Body of pancreas (tissue), 4 donors: ENCODE data around the gene ISG20L2. TPM values are rescaled to one million over a fixed set of nuclear protein-coding genes. Genes with fewer than 3 reads are reported as not detected.

Experiments
- ATAC-seq: fragments of 150-250 bp; one replicate; pipeline ENCODE4 v1.9.1; 2016
- DNase-seq, 4 donors: peaks; one replicate each; pipeline ENCODE4 v3.0.0-alpha.2; 2019
- H3K27ac ChIP-seq, 4 donors: fragments of 200-600 bp; sonication (generic); 1 replicate in 3 of 4; 2 replicates in 1 of 4; pipeline versions ENCODE4 v1.5.1 to v1.6.1; 2016 to 2019; ENCODE audit warnings: mild to moderate bottlenecking in 1 of 4, mixed read lengths in 1 of 4, moderate library complexity in 1 of 4
- H3K27me3 ChIP-seq, 2 donors: fragments of 200-600 bp; sonication (generic); one replicate each; pipeline ENCODE4 v1.6.0; 2016; ENCODE audit warnings: mild to moderate bottlenecking in 1 of 2
- H3K36me3 ChIP-seq, 2 donors: fragments of 200-600 bp; sonication (generic); replicated peaks in 1 of 2; 2 replicates each; pipeline ENCODE4 v1.5.1; 2016; ENCODE audit warnings: low read depth in 2 of 2; ENCODE audit not compliant: insufficient read depth in 1 of 2
- H3K4me1 ChIP-seq: fragments of 200-600 bp; sonication (generic); one replicate; pipeline ENCODE4 v1.6.0; 2016
- H3K4me3 ChIP-seq, 2 donors: fragments of 200-600 bp; sonication (generic); 1 replicate in 1 of 2; 2 replicates in 1 of 2; pipeline ENCODE4 v1.5.1; 2016 to 2019
- H3K9me3 ChIP-seq, 3 donors: fragments of 200-600 bp; sonication (generic); 1 replicate in 2 of 3; 2 replicates in 1 of 3; pipeline ENCODE4 v1.5.1; 2016
- POLR2A ChIP-seq, 3 donors: fragments of 450-650 bp; IDR thresholded peaks; one replicate each; pipeline ENCODE4 v1.6.1; 2016; ENCODE audit warnings: antibody characterized with exemption in 3 of 3, mild to moderate bottlenecking in 2 of 3
- WGBS, 2 donors: methylation state at CpG; one replicate each; pipeline ENCODE4 v1.1.5; 2017; 5-methylcytosine and 5-hydroxymethylcytosine counted together
- intact Hi-C: fragments of 100-400 bp; cut with DNase I; formaldehyde crosslinking; loops from one replicate; pipeline ENCODE4 v1.15.1; 2023
- total RNA-seq, 2 donors: library from RNA; depleted of rRNA; stranded (reverse); fragments of >200 nt; gene quantifications; one replicate each; pipeline ENCODE4 v1.1.0, GENCODE V29; 2016
- TF ChIP-seq, protein P1 (sequence below), 7 experiments: fragments of 450-650 bp in 4 of 7; fragments of 200-600 bp in 3 of 7; sonication (generic) in 3 of 7; IDR thresholded peaks; one replicate each; pipeline ENCODE4 v1.5.1; 2016 to 2019; ENCODE audit warnings: antibody characterized with exemption in 7 of 7

The ISG20L2 gene
- total RNA-seq, 2 donors from 2014 or later = 11.9 to 14.3 TPM

DNA sequence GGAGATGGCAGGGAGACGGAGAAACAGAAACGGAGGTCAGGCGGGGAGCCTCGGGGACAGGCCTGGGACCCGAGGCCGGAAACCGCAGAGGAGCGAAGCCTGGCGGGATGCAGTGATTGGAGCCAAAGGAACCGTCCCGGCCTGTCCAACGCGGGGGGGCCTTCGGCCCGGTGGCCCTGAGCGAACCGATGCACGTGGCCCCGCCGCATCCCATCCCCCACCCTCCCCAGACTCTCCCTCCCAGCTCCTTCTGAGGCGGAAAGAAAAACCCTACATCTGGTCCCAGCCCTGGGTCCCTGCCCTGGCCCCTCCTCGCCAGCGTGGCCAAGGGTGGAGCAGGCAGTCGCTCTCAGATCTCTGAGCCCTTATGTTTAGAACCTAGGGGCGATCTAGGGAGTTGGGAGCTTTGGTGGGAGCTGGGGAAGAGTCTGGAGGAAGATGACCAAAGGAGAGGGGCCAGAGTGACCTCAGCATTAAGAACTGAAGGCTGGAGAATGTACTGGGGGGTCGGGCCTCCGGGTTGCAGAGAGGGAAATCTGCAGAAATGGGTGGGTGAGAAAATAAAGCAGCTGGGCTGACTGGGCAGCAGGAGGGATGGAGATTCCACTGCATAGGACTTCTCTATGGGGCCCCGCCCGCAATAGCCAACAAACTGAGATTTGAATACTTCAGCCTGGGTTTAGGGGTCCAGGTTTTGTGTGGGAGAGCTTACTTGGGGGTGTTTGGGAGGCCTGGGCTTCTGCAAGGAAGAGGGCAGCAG lies 21.7 kb downstream of the ISG20L2 start:
- intact Hi-C loops = no loop called here
- WGBS, 2 donors = 15 to 27% methylated on average over 23 to 29 of the region's 29 CpGs
- DNase-seq = peak; percentile 32 to 62 (median 48)

DNA sequence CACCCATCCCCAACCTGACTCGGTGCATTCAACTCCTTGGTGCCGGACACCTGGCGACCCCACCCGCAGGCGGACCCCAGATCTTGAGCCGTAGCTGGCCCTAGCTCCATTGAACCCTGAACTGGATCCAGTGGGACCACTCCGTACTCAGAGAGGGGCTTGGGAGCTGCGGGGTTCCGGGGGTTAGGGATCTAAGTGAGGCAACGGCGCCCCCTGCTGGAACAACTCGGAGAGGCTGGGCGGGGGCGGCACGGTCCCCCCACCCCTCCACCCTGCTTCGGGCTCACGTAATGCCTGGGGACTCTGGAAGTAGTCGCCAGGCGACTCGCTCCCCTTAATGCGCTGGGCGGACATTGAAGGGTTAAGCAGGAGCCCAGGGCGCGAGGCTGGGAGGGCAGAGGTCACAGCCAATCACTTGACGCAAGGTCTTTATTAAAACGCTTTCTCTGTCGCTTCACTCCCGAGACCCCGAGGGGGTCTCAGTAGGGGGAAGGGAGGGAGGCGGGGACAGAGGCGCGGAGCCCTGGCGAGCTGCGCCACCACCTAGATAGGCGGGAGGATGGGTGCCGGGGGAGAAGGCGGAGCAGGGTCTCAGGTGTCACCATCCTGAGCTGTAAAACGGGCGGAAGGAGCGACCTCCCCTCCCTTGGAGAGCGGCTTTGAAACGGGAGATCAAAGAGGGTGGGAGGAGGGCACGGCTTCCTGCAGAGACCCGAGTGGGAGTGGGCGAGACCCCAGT lies 22.5 kb downstream of the ISG20L2 start:
- Histone ChIP-seq H3K36me3 (no peaks in the 10 kb centered on the region), H3K27me3 (peaks cover 0 to 6% of the 10 kb centered on the region in 2 donors), H3K27ac (peak overlapping the region in 1 of 4 donors; percentile 26), H3K9me3 (no peaks in the 10 kb centered on the region), H3K4me1 (peaks cover 41% of the 10 kb centered on the region), H3K4me3 (peak overlapping the region in 1 of 2 donors; percentile 5)
- intact Hi-C loops = no loop called here
- DNase-seq (peak; percentile 51 to 77 (median 61)), ATAC-seq (peak; percentile 55)
- TF ChIP-seq POLR2A (IDR thresholded peaks at IDR 0.05) = no peak
- TF ChIP-seq, protein P1, sequence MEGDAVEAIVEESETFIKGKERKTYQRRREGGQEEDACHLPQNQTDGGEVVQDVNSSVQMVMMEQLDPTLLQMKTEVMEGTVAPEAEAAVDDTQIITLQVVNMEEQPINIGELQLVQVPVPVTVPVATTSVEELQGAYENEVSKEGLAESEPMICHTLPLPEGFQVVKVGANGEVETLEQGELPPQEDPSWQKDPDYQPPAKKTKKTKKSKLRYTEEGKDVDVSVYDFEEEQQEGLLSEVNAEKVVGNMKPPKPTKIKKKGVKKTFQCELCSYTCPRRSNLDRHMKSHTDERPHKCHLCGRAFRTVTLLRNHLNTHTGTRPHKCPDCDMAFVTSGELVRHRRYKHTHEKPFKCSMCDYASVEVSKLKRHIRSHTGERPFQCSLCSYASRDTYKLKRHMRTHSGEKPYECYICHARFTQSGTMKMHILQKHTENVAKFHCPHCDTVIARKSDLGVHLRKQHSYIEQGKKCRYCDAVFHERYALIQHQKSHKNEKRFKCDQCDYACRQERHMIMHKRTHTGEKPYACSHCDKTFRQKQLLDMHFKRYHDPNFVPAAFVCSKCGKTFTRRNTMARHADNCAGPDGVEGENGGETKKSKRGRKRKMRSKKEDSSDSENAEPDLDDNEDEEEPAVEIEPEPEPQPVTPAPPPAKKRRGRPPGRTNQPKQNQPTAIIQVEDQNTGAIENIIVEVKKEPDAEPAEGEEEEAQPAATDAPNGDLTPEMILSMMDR (IDR thresholded peaks at IDR 0.05) = peak; percentile 60 to 75 (median 72)
- 1 to 2% methylated on average over 24 to 45 of the region's 45 CpGs for WGBS, 2 donors

More for the DNA sequence above, 21.7 kb downstream of the ISG20L2 start:
- Histone ChIP-seq H3K27me3 (peaks cover 0 to 6% of the 10 kb centered on the region in 2 donors), H3K4me3 (no peak overlapping the region), H3K27ac (peak overlapping the region in 1 of 4 donors; percentile 26), H3K4me1 (peaks cover 41% of the 10 kb centered on the region), H3K36me3 (no peaks in the 10 kb centered on the region), H3K9me3 (no peaks in the 10 kb centered on the region)
- TF ChIP-seq POLR2A (IDR thresholded peaks at IDR 0.05) = no peak
- TF ChIP-seq, protein P1 (IDR thresholded peaks at IDR 0.05) = no peak
- ATAC-seq = peak; percentile 15

DNA sequence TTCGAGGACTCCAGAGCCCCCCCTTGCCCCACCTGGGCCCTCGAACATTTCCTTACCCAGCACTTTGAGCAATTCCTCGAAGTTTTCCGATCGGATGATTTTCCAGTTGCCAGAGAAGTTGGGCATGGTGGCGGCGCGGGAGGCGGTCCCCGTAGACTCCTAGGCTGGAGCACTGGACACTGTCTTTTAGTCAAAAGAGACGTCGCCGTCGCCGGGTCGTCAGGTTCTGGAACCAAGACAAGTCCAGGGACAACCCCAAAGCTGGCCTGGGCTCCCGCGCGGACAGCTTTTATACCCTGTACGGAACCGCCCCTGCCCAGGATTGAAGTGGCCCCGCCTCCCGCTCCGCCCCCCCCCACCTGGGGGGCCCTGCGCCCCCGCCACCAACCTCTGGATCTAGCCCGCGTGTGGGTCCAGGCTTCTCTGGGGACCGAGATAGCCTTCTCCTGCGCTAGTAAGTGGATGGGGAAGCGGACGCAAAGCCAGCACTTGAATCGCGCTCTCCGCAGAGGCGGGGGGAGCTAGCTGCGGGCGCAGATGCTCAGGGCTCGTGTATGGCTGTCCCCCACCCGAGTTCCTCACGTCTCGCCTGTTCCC lies 23.1 kb downstream of the ISG20L2 start, which contains the start of gene CRABP2:
TSS of gene CRABP2 (minus strand) at position 263 of the 597 bp plus-strand sequence. CDS start at position 126, 137 bp downstream.
- H3K4me3 ChIP-seq = peak within 1 kb of the TSS in 1 of 2 donors; percentile 5
- WGBS, 2 donors = 1 to 2% methylated on average over 24 to 42 of the region's 42 CpGs
- peaks cover 0 to 6% of the 10 kb centered on the region in 2 donors for H3K27me3 ChIP-seq
- intact Hi-C loops = no loop called here
- ATAC-seq = peak; percentile 19
- H3K9me3 ChIP-seq = no peaks in the 10 kb centered on the region
- peaks cover 41% of the 10 kb centered on the region for H3K4me1 ChIP-seq
- H3K27ac ChIP-seq = peak within 1 kb of the TSS in 1 of 4 donors; percentile 26
- H3K36me3 ChIP-seq = no peaks in the 10 kb centered on the region
- peak in 2 of 4 donors; percentile 38 to 39 for DNase-seq
- TF ChIP-seq POLR2A (IDR thresholded peaks at IDR 0.05) = no peak
- TF ChIP-seq, protein P1 (IDR thresholded peaks at IDR 0.05) = no peak

DNA sequence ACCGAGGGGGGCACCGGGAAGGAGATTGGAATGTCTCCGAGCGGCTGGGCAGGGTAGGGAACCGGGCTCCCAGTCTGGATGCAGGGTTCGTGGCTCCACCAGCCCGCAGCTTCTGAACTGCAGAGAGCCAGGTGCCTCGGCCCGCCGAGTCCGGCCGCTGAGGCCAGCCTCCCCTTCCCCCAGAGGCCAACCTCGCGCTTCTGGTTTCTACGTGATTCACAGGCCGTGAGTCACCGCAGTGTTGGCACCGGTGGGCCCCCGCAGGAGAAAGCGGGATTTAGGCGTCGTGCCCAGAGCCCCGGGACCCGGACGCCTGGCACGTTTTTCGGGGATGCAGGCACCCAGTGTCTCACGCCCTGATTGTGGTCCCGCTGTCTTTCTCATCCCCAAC lies 23.6 kb downstream of the ISG20L2 start:
- Histone ChIP-seq H3K4me1 (peaks cover 37% of the 10 kb centered on the region), H3K36me3 (no peaks in the 10 kb centered on the region), H3K4me3 (no peak overlapping the region), H3K27me3 (peaks cover 0 to 6% of the 10 kb centered on the region in 2 donors), H3K27ac (no peak overlapping the region), H3K9me3 (no peaks in the 10 kb centered on the region)
- intact Hi-C loops = no loop called here
- ATAC-seq (peak; percentile 50), DNase-seq (peak; percentile 50 to 82 (median 63))
- WGBS, 2 donors = 3 to 7% methylated on average over 17 to 29 of the region's 29 CpGs
- TF ChIP-seq, protein P1 (IDR thresholded peaks at IDR 0.05) = no peak
- TF ChIP-seq POLR2A (IDR thresholded peaks at IDR 0.05) = peak in 1 of 3 donors; percentile 7
